ENCODE data around the gene MMP15. TPM values are rescaled to one million over a fixed set of nuclear protein-coding genes. Genes with fewer than 3 reads are reported as not detected.

Gene MMP15
- total RNA-seq, 1 donor from 2014 or later, result 97.8 TPM

DNA sequence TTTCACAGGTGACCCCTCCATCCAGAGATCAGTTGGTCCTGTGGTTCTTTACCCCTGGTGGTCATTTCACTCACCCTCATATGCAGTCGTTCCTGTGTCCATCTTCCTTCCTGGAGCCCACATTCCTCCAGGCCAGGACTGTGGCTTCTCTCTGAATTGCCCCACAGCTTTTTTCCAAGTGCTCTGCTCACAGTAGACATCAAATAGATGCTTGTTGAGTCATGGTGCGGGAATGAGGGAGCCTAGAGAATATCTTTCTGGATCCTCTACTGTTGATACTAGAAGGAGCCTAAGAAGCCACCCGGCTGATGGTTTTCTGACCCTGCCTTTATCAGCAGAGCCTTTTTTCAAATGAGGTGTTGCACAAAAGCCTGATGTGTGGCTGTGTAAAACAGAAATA lies 13.9 kb upstream of the MMP15 start:
- Mint-ChIP-seq H3K27ac (ENCODE audit: unreplicated experiment) (peak overlapping the region; percentile 71), H3K27me3 (ENCODE audit: unreplicated experiment) (peaks cover 2% of the 10 kb centered on the region), H3K9me3 (ENCODE audit: unreplicated experiment) (no peaks in the 10 kb centered on the region), H3K4me3 (ENCODE audit: unreplicated experiment) (peak overlapping the region; percentile 50), H3K36me3 (ENCODE audit: low read depth, unreplicated experiment) (peaks cover 20% of the 10 kb centered on the region), H3K4me1 (ENCODE audit: unreplicated experiment) (peaks cover 29% of the 10 kb centered on the region)
- no peak for DNase-seq (ENCODE audit: low spot score)
- TF ChIP-seq, protein P1, sequence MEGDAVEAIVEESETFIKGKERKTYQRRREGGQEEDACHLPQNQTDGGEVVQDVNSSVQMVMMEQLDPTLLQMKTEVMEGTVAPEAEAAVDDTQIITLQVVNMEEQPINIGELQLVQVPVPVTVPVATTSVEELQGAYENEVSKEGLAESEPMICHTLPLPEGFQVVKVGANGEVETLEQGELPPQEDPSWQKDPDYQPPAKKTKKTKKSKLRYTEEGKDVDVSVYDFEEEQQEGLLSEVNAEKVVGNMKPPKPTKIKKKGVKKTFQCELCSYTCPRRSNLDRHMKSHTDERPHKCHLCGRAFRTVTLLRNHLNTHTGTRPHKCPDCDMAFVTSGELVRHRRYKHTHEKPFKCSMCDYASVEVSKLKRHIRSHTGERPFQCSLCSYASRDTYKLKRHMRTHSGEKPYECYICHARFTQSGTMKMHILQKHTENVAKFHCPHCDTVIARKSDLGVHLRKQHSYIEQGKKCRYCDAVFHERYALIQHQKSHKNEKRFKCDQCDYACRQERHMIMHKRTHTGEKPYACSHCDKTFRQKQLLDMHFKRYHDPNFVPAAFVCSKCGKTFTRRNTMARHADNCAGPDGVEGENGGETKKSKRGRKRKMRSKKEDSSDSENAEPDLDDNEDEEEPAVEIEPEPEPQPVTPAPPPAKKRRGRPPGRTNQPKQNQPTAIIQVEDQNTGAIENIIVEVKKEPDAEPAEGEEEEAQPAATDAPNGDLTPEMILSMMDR (IDR thresholded peaks at IDR 0.05; ENCODE audit: unreplicated experiment), result peak; percentile 9

DNA sequence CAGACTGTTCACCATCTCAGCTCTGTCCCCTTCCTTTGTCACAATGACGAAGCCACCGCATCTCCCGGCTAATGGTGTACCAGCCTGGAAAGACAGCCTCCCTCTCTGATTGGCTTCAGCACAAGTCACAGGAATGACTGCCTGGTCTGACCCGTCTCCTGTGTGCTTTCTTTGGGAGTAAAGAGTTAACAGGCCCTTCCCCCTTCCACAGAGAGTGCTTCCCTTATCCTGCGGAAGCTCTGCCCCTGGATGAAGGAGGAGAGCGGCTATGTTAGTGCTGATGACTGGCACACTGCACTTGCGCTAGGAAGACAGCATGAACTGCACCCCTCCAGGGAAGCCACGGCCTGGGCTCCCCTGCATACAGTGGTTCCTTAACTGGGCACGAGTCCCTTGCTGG lies 13.1 kb upstream of the MMP15 start:
- H3K27me3 Mint-ChIP-seq (ENCODE audit: unreplicated experiment), result peaks cover 2% of the 10 kb centered on the region
- no peak overlapping the region for H3K4me3 Mint-ChIP-seq (ENCODE audit: unreplicated experiment)
- H3K4me1 Mint-ChIP-seq (ENCODE audit: unreplicated experiment), result peaks cover 29% of the 10 kb centered on the region
- H3K36me3 Mint-ChIP-seq (ENCODE audit: low read depth, unreplicated experiment), result peaks cover 14% of the 10 kb centered on the region
- no peaks in the 10 kb centered on the region for H3K9me3 Mint-ChIP-seq (ENCODE audit: unreplicated experiment)
- peak overlapping the region; percentile 80 for H3K27ac Mint-ChIP-seq (ENCODE audit: unreplicated experiment)
- TF ChIP-seq, protein P1 (IDR thresholded peaks at IDR 0.05; ENCODE audit: unreplicated experiment), result no peak
- DNase-seq (ENCODE audit: low spot score), result peak; percentile 48

DNA sequence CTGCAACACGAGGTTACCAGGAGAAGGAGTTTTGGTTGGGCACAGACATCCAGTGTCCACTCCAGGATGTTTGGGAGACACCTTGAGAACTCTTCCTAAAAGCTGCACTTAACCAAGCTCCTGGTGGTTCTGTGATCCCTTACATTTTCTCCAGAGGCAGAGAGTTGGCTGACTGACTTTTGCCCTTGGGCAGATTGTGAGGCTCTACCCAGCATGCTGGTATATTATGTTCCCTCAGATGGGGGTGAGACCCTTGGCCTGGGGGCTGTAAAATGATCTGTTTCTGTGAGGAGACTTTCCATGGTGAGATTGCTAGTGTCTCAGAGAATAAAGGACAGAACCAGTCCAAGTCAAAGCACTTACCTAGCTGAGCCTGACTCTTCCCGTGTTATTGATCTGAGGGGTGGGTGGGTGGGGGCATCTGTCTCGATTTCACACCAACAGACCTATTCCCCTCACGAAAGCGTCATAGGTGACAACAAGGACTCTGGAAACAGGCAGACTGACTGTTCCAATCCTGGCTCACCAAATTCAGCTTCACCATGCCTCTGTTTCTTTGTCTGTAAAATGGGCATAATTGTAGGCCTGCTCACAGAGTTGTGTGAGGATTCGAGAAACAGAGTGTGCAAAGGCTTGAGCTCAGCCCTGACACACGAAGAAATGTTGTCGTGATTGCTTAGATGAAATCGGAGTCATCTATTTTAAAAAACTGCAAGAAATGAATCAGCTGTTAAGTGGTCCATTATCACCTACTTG lies 12.2 kb upstream of the MMP15 start:
- Mint-ChIP-seq H3K27ac (ENCODE audit: unreplicated experiment) (peak overlapping the region; percentile 80), H3K4me3 (ENCODE audit: unreplicated experiment) (no peak overlapping the region), H3K9me3 (ENCODE audit: unreplicated experiment) (no peaks in the 10 kb centered on the region), H3K4me1 (ENCODE audit: unreplicated experiment) (peaks cover 29% of the 10 kb centered on the region), H3K27me3 (ENCODE audit: unreplicated experiment) (peaks cover 2% of the 10 kb centered on the region), H3K36me3 (ENCODE audit: low read depth, unreplicated experiment) (peaks cover 14% of the 10 kb centered on the region)
- TF ChIP-seq, protein P1 (IDR thresholded peaks at IDR 0.05; ENCODE audit: unreplicated experiment), result no peak
- no peak for DNase-seq (ENCODE audit: low spot score)

DNA sequence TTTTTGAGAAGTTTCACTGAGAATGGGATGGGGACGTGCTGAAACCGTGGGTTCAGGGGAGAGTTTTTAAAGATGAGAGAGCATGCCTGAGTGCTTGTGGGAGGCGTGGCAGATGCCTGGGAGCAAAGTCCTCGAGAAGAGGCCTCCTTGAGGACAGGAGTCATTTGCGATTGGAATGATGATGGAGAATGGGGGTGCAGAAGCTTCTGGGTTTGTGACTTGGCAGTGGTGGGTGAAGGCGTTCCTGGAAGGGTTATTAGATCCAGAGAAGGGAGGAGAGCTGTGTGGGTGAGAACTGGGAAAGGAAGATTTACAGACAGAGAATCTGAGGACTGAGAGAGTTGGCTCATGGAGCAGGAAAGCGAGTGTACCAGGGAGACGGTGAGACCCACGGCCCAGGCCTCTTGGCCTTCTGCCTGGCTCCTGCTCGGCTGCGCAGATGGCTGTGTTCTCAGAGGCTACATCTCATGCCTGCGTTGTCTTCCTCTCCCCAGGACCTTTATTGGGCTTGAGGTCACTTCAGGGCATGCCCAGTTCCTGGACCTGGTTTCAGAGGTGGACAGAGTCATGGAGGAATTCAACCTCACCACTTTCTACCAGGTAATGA lies 8.6 kb upstream of the MMP15 start:
- TF ChIP-seq, protein P1 (IDR thresholded peaks at IDR 0.05; ENCODE audit: unreplicated experiment), result no peak
- peaks cover 18% of the 10 kb centered on the region for H3K4me1 Mint-ChIP-seq (ENCODE audit: unreplicated experiment)
- DNase-seq (ENCODE audit: low spot score), result no peak
- H3K27me3 Mint-ChIP-seq (ENCODE audit: unreplicated experiment), result peaks cover 2% of the 10 kb centered on the region
- H3K4me3 Mint-ChIP-seq (ENCODE audit: unreplicated experiment), result no peak overlapping the region
- H3K27ac Mint-ChIP-seq (ENCODE audit: unreplicated experiment), result no peak overlapping the region
- no peaks in the 10 kb centered on the region for H3K9me3 Mint-ChIP-seq (ENCODE audit: unreplicated experiment)
- H3K36me3 Mint-ChIP-seq (ENCODE audit: low read depth, unreplicated experiment), result peaks cover 4% of the 10 kb centered on the region

DNA sequence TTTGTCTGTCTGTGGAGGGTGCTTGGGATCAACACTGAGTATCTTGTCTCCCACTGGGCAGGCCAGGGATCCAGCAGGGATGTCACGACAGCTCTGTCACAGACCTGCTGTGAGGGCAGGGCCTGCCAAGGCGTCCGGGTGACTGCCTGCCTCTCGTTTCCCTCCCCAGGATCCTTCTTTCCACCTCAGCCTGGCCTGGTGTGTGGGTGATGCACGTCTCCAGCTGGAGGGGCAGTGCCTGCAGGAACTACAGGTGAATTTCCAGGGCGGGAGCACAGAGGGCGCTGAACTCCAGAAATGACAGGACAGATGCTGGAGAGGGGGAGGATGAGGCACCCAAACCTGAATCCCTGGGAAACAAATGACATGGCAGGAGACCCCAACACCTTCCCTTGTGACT lies 6.8 kb upstream of the MMP15 start:
- Mint-ChIP-seq H3K27me3 (ENCODE audit: unreplicated experiment) (peaks cover 7% of the 10 kb centered on the region), H3K9me3 (ENCODE audit: unreplicated experiment) (no peaks in the 10 kb centered on the region), H3K36me3 (ENCODE audit: low read depth, unreplicated experiment) (peaks cover 4% of the 10 kb centered on the region), H3K4me1 (ENCODE audit: unreplicated experiment) (peaks cover 21% of the 10 kb centered on the region), H3K27ac (ENCODE audit: unreplicated experiment) (no peak overlapping the region), H3K4me3 (ENCODE audit: unreplicated experiment) (no peak overlapping the region)
- no peak for DNase-seq (ENCODE audit: low spot score)
- TF ChIP-seq, protein P1 (IDR thresholded peaks at IDR 0.05; ENCODE audit: unreplicated experiment), result no peak

Data from endothelial cell (in vitro differentiated cells).